ENCODE results near the gene TESPA1. TPM values are rescaled to one million over a fixed set of nuclear protein-coding genes. Genes with fewer than 3 reads are reported as not detected.

TESPA1 gene
- polyA plus RNA-seq, 1 donor from 2014 or later, result not detected

GRCh38 chr12:54932691-54933090, 51.9 kb downstream of the TESPA1 start:
- TF ChIP-seq TAF1 (IDR thresholded peaks at IDR 0.05; ENCODE audit: low read depth), result no peak
- no peak for TF ChIP-seq EZH2 (IDR thresholded peaks at IDR 0.05; ENCODE audit: borderline replicate concordance, insufficient read depth, low read length, poor library complexity, severe bottlenecking)
- TF ChIP-seq MXI1 (conservative IDR thresholded peaks at IDR 0.05; ENCODE audit: poor library complexity, severe bottlenecking), result no peak
- no peak for TF ChIP-seq RAD21 (conservative IDR thresholded peaks at IDR 0.05)
- TF ChIP-seq EP300 (conservative IDR thresholded peaks at IDR 0.05; ENCODE audit: poor library complexity, severe bottlenecking), result no peak
- TF ChIP-seq SMC3 (conservative IDR thresholded peaks at IDR 0.05; ENCODE audit: poor library complexity), result no peak
- no peak for TF ChIP-seq REST (IDR thresholded peaks at IDR 0.05; ENCODE audit: borderline replicate concordance)
- no peak for TF ChIP-seq CTCF (IDR thresholded peaks at IDR 0.05; ENCODE audit: poor library complexity, severe bottlenecking)
- TF ChIP-seq POLR2AphosphoS5 (IDR thresholded peaks at IDR 0.05), result no peak
- no peaks in the 10 kb centered on the region for H3K36me3 ChIP-seq (ENCODE audit: insufficient read depth, low read length)
- no peaks in the 10 kb centered on the region for H3K9me2 ChIP-seq (ENCODE audit: insufficient read depth, low read length)
- no peak overlapping the region for H3K27ac ChIP-seq (ENCODE audit: low read length)
- H2AFZ ChIP-seq (ENCODE audit: low read depth, low read length), result no peak overlapping the region
- no peaks in the 10 kb centered on the region for H3K79me2 ChIP-seq (replicated peaks; ENCODE audit: insufficient read depth, low read length)
- H3K9me3 ChIP-seq (ENCODE audit: low read length), result no peaks in the 10 kb centered on the region
- no peak overlapping the region for H3K4me2 ChIP-seq (ENCODE audit: low read length)
- no peaks in the 10 kb centered on the region for H4K20me1 ChIP-seq (ENCODE audit: insufficient read depth)
- no peaks in the 10 kb centered on the region for H3F3A ChIP-seq (ENCODE audit: insufficient read depth, low read length, poor library complexity, severe bottlenecking)
- H3K27me3 ChIP-seq (ENCODE audit: insufficient read depth, low read depth, low read length), result no peaks in the 10 kb centered on the region
- no peak overlapping the region for H3K9ac ChIP-seq (ENCODE audit: low read length)
- no peak overlapping the region for H3K4me3 ChIP-seq (ENCODE audit: low read length)

- no peak overlapping the region for H3K4me3 ChIP-seq (ENCODE audit: low read length)
- H3K4me2 ChIP-seq (ENCODE audit: low read length), result no peak overlapping the region
- no peak overlapping the region for H3K9ac ChIP-seq (ENCODE audit: low read length)
- no peaks in the 10 kb centered on the region for H3K36me3 ChIP-seq (ENCODE audit: insufficient read depth, low read length)
- no peak overlapping the region for H3K27ac ChIP-seq (ENCODE audit: low read length)
- no peaks in the 10 kb centered on the region for H3K9me3 ChIP-seq (ENCODE audit: low read length)
- H3F3A ChIP-seq (ENCODE audit: insufficient read depth, low read length, poor library complexity, severe bottlenecking), result no peaks in the 10 kb centered on the region
- no peaks in the 10 kb centered on the region for H4K20me1 ChIP-seq (ENCODE audit: insufficient read depth)
- H3K9me2 ChIP-seq (ENCODE audit: insufficient read depth, low read length), result no peaks in the 10 kb centered on the region
- H2AFZ ChIP-seq (ENCODE audit: low read depth, low read length), result no peak overlapping the region
- no peaks in the 10 kb centered on the region for H3K27me3 ChIP-seq (ENCODE audit: insufficient read depth, low read depth, low read length)
- TF ChIP-seq RAD21 (conservative IDR thresholded peaks at IDR 0.05) (no peak), MXI1 (conservative IDR thresholded peaks at IDR 0.05; ENCODE audit: poor library complexity, severe bottlenecking) (no peak), EP300 (conservative IDR thresholded peaks at IDR 0.05; ENCODE audit: poor library complexity, severe bottlenecking) (no peak), CTCF (IDR thresholded peaks at IDR 0.05; ENCODE audit: poor library complexity, severe bottlenecking) (no peak), POLR2AphosphoS5 (IDR thresholded peaks at IDR 0.05) (no peak), EZH2 (IDR thresholded peaks at IDR 0.05; ENCODE audit: borderline replicate concordance, insufficient read depth, low read length, poor library complexity, severe bottlenecking) (no peak), SMC3 (conservative IDR thresholded peaks at IDR 0.05; ENCODE audit: poor library complexity) (no peak), TAF1 (IDR thresholded peaks at IDR 0.05; ENCODE audit: low read depth) (no peak), REST (IDR thresholded peaks at IDR 0.05; ENCODE audit: borderline replicate concordance) (no peak)
- H3K79me2 ChIP-seq (replicated peaks; ENCODE audit: insufficient read depth, low read length), result no peaks in the 10 kb centered on the region
Measured at GRCh38 chr12:54932038-54932437, 52.5 kb downstream of the TESPA1 start.

Measured in neural cell (in vitro differentiated cells).